ENCODE results near the gene HIGD2A. TPM values are rescaled to one million over a fixed set of nuclear protein-coding genes. Genes with fewer than 3 reads are reported as not detected.

HIGD2A gene
- total and polyA plus RNA-seq, 10 of the 15 experiments (the other 5 are each of a cell fraction or from before 2014, with no cell fraction given), result 152 to 348 (median 194) TPM

- no TSS peak for BruUV-seq (replicated peaks)
- Histone ChIP-seq H3K27me3 (replicated peaks in 1 of 2; ENCODE audit: control insufficient read depth in 2 of 2, insufficient read depth in 2 of 2, low read length in 1 of 2) (no peaks in the 10 kb centered on the region), H3K36me3 (ENCODE audit: control insufficient read depth in 2 of 2, insufficient read depth in 2 of 2, low read length in 1 of 2) (peaks cover 20 to 25% of the 10 kb centered on the region in 2 experiments), H3K4me1 (ENCODE audit: control insufficient read depth, insufficient read depth, low read length) (peaks cover 11% of the 10 kb centered on the region), H3K4me3 (peak overlapping the region; percentile 90), H3K9ac (ENCODE audit: control insufficient read depth, insufficient read depth, low read length) (peak overlapping the region; percentile 87), H3K4me2 (ENCODE audit: control insufficient read depth, insufficient read depth) (peak overlapping the region; percentile 72), H3K79me2 (ENCODE audit: control insufficient read depth, insufficient read depth, low read length) (peaks cover 50% of the 10 kb centered on the region), H3K9me3 (replicated peaks; ENCODE audit: control insufficient read depth, insufficient read depth, low read length) (no peaks in the 10 kb centered on the region), H4K20me1 (ENCODE audit: control insufficient read depth, insufficient read depth) (peaks cover 3% of the 10 kb centered on the region; the same call in 1 of the 2 replicates), H3K27ac (ENCODE audit: control insufficient read depth, insufficient read depth) (peak overlapping the region; percentile 97), H2AFZ (ENCODE audit: control insufficient read depth, low read depth, low read length) (no peak overlapping the region)
- POLR2A ChIA-PET, result interaction anchor here (0.8 to 1.6 kb wide), 4 partner anchors 17 to 148 kb away, joined by 3 to 9 read pairs (median 5); partner anchors contain the start of gene KIAA1191
- in situ Hi-C loops (cut with MboI) (no loop called here), intact Hi-C loops (cut with micrococcal nuclease; ENCODE audit: unreplicated experiment) (loop anchor here (5.0 to 10.0 kb wide), 2 partner anchors 147 to 150 kb away; partner anchors contain the start of genes RNF44 and SIMC1)
- SMC1A ChIA-PET (ENCODE audit: uncharacterized antibody, unreplicated experiment), result interaction anchor here (0.6 to 2.0 kb wide), 2 partner anchors 25 to 515 kb away, joined by 3 to 7 read pairs; no protein-coding TSS in a partner anchor
- ATAC-seq, result no peak
- no peak for DNase-seq (ENCODE audit: low read depth, low spot score)
- RAD21 ChIA-PET (ENCODE audit: unreplicated experiment), result no interaction called here
- CTCF ChIA-PET, result interaction anchor here (1.1 kb wide), 1 partner anchor 25 kb away, joined by 4 read pairs; no protein-coding TSS in a partner anchor
- FAIRE-seq, result no peak
- WGBS (ENCODE audit: insufficient coverage, insufficient replicate concordance, low lambda C conversion rate, missing lambda C conversion rate), result 25% methylated on average over 8 of the region's 8 CpGs
- TF ChIP-seq TCF7 (IDR thresholded peaks at IDR 0.05; ENCODE audit: borderline replicate concordance), result no peak
- TF ChIP-seq JUNB (IDR thresholded peaks at IDR 0.05), result no peak
- no peak for TF ChIP-seq CREB1 (IDR thresholded peaks at IDR 0.05; ENCODE audit: low read depth)
- TF ChIP-seq CUX1 (IDR thresholded peaks at IDR 0.05; ENCODE audit: insufficient replicate concordance, low read depth, low read length), result no peak
- no peak for TF ChIP-seq ASH2L (IDR thresholded peaks at IDR 0.05; ENCODE audit: borderline replicate concordance, low read depth)
- TF ChIP-seq BMI1 (IDR thresholded peaks at IDR 0.05; ENCODE audit: borderline replicate concordance), result no peak
- TF ChIP-seq, protein P1, sequence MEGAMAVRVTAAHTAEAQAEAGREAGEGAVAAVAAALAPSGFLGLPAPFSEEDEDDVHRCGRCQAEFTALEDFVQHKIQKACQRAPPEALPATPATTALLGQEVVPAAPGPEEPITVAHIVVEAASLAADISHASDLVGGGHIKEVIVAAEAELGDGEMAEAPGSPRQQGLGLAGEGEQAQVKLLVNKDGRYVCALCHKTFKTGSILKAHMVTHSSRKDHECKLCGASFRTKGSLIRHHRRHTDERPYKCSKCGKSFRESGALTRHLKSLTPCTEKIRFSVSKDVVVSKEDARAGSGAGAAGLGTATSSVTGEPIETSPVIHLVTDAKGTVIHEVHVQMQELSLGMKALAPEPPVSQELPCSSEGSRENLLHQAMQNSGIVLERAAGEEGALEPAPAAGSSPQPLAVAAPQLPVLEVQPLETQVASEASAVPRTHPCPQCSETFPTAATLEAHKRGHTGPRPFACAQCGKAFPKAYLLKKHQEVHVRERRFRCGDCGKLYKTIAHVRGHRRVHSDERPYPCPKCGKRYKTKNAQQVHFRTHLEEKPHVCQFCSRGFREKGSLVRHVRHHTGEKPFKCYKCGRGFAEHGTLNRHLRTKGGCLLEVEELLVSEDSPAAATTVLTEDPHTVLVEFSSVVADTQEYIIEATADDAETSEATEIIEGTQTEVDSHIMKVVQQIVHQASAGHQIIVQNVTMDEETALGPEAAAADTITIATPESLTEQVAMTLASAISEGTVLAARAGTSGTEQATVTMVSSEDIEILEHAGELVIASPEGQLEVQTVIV (IDR thresholded peaks at IDR 0.05; ENCODE audit: borderline replicate concordance, partially characterized antibody), result no peak
- TF ChIP-seq TCF12 (IDR thresholded peaks at IDR 0.05; ENCODE audit: low read depth, low read length), result no peak
- no peak for TF ChIP-seq ZBTB4 (CRISPR knock-in tag; IDR thresholded peaks at IDR 0.05)
- TF ChIP-seq MXI1 (IDR thresholded peaks at IDR 0.05; ENCODE audit: low read depth, low read length), result no peak
- no peak for TF ChIP-seq EED (IDR thresholded peaks at IDR 0.05; ENCODE audit: low read depth)
- TF ChIP-seq HCFC1 (IDR thresholded peaks at IDR 0.05; ENCODE audit: low read length), result no peak
- no peak for TF ChIP-seq SP1 (IDR thresholded peaks at IDR 0.05; ENCODE audit: low read depth, low read length)
Observed at GRCh38 chr5:176387384-176387925, 1.1 kb upstream of the HIGD2A start.
